ENCODE results near the gene HDAC4.

Gene HDAC4

GRCh38 chr2:239294571-239295054 lies 106.2 kb downstream of the HDAC4 start:
- DNase-seq: no peak

GRCh38 chr2:239293775-239294430 lies 106.9 kb downstream of the HDAC4 start:
- DNase-seq: no peak

GRCh38 chr2:239292959-239293774 lies 107.7 kb downstream of the HDAC4 start:
- no peak for DNase-seq

- no peak for DNase-seq
Measured at GRCh38 chr2:239292531-239292930, 108.3 kb downstream of the HDAC4 start.

GRCh38 chr2:239291475-239292350 lies 109.1 kb downstream of the HDAC4 start:
- no peak for DNase-seq

GRCh38 chr2:239290618-239291474 lies 110.0 kb downstream of the HDAC4 start:
- DNase-seq: no peak

GRCh38 chr2:239289545-239289944 lies 111.3 kb downstream of the HDAC4 start:
- DNase-seq: no peak

- DNase-seq: no peak
Measured at GRCh38 chr2:239288951-239289511, 111.8 kb downstream of the HDAC4 start.

GRCh38 chr2:239288237-239288636 lies 112.6 kb downstream of the HDAC4 start:
- no peak for DNase-seq

GRCh38 chr2:239287461-239287860 lies 113.4 kb downstream of the HDAC4 start:
- DNase-seq: no peak

- no peak for DNase-seq
Measured at GRCh38 chr2:239286901-239287300, 113.9 kb downstream of the HDAC4 start.

GRCh38 chr2:239285932-239286230 lies 114.9 kb downstream of the HDAC4 start:
- no peak for DNase-seq

GRCh38 chr2:239285071-239285931 lies 115.5 kb downstream of the HDAC4 start:
- no peak for DNase-seq

- DNase-seq: no peak
Measured at GRCh38 chr2:239283961-239284795, 116.6 kb downstream of the HDAC4 start.

GRCh38 chr2:239283288-239283945 lies 117.4 kb downstream of the HDAC4 start:
- DNase-seq: no peak

- no peak for DNase-seq
Measured at GRCh38 chr2:239282448-239283287, 118.2 kb downstream of the HDAC4 start.

GRCh38 chr2:239280296-239281017 lies 120.4 kb downstream of the HDAC4 start:
- peak; percentile 71 for DNase-seq

Data from fibroblast of skin of abdomen (primary cell).